GM10266 (cell line): ENCODE data around the gene CALN1.

ENCODE experiments used
- DNase-seq: peaks from one replicate; pipeline ENCODE4 v3.0.0; 2012; ENCODE audit errors: extremely low spot score
- CTCF ChIP-seq: IDR thresholded peaks from 2 replicates; pipeline ENCODE4 v1.5.1; 2012; ENCODE audit warnings: mild to moderate bottlenecking, low read depth; ENCODE audit not compliant: control insufficient read depth, insufficient read depth; ENCODE audit errors: missing control alignments

CALN1 gene

GRCh38 chr7:71846160-71846559, 566.0 kb downstream of the CALN1 start:
- no peak for TF ChIP-seq CTCF
- no peak for DNase-seq

- no peak for TF ChIP-seq CTCF
- no peak for DNase-seq
Measured at GRCh38 chr7:71843676-71844075, 568.5 kb downstream of the CALN1 start.

- no peak for DNase-seq
- no peak for TF ChIP-seq CTCF
Measured at GRCh38 chr7:71842786-71843185, 569.4 kb downstream of the CALN1 start.

GRCh38 chr7:71842381-71842780, 569.8 kb downstream of the CALN1 start:
- TF ChIP-seq CTCF, result no peak
- no peak for DNase-seq

- no peak for DNase-seq
- TF ChIP-seq CTCF, result no peak
Measured at GRCh38 chr7:71835056-71835455, 577.1 kb downstream of the CALN1 start.

GRCh38 chr7:71829515-71829914, 582.6 kb downstream of the CALN1 start:
- no peak for DNase-seq
- no peak for TF ChIP-seq CTCF

GRCh38 chr7:71828361-71828760, 583.8 kb downstream of the CALN1 start:
- DNase-seq, result no peak
- TF ChIP-seq CTCF, result no peak

- TF ChIP-seq CTCF, result no peak
- DNase-seq, result no peak
Measured at GRCh38 chr7:71826141-71826540, 586.0 kb downstream of the CALN1 start.
